A673 (cell line): Measurements from ENCODE around the gene MAP2K6. TPM values are rescaled to one million over a fixed set of nuclear protein-coding genes. Genes with fewer than 3 reads are reported as not detected.

ENCODE experiments used
- BruUV-seq: library from RNA; stranded (reverse); fragments of 400-500 nt; replicated peaks from 2 replicates; lab custom pipeline; 2021; lab: Mats Ljungman, UMichigan
- CTCF ChIA-PET: fragments of 300-600 bp; sonication (Branson Sonifier 250); formaldehyde crosslinking; loops from one replicate; lab custom pipeline; 2022; ENCODE audit warnings: antibody characterized with exemption; lab: Charles Lee
- POLR2A ChIA-PET: fragments of 300-600 bp; sonication (Branson Sonifier 250); formaldehyde crosslinking; loops from one replicate; lab custom pipeline; 2022; ENCODE audit warnings: antibody characterized with exemption; ENCODE audit not compliant: low non-redundant PET; lab: Charles Lee
- DNase-seq: peaks from one replicate; pipeline ENCODE4 v3.0.0-alpha.2; 2015; ENCODE audit warnings: low spot score
- H3K27ac ChIP-seq: fragments of 200-600 bp; sonication (generic); 2 replicates; pipeline ENCODE4 v1.5.1; 2016; ENCODE audit warnings: mixed run types, low read depth, mild to moderate bottlenecking, mixed read lengths, antibody characterized with exemption, low read length; ENCODE audit not compliant: poor library complexity, severe bottlenecking
- H3K27me3 ChIP-seq: fragments of 200-600 bp; sonication (generic); replicated peaks from 2 replicates; pipeline ENCODE4 v1.6.1; 2017; ENCODE audit warnings: mixed run types, low read depth, mild to moderate bottlenecking, mixed read lengths, antibody characterized with exemption, low read length; ENCODE audit not compliant: insufficient read depth, poor library complexity
- H3K36me3 ChIP-seq: fragments of 200-600 bp; sonication (generic); 2 replicates; pipeline ENCODE4 v1.6.1; 2016; ENCODE audit warnings: mixed run types, mild to moderate bottlenecking, mixed read lengths, antibody characterized with exemption, low read length; ENCODE audit not compliant: insufficient read depth, poor library complexity, severe bottlenecking
- H3K4me1 ChIP-seq: fragments of 200-600 bp; sonication (generic); 2 replicates; pipeline ENCODE4 v1.6.1; 2017; ENCODE audit warnings: mixed run types, mild to moderate bottlenecking, mixed read lengths, antibody characterized with exemption, low read length; ENCODE audit not compliant: insufficient read depth, poor library complexity, severe bottlenecking
- H3K4me3 ChIP-seq: fragments of 200-600 bp; sonication (generic); 2 replicates; pipeline ENCODE4 v1.5.1; 2016; ENCODE audit warnings: low read depth, mixed run types, mild to moderate bottlenecking, mixed read lengths, low read length; ENCODE audit not compliant: poor library complexity, severe bottlenecking
- H3K9me3 ChIP-seq: fragments of 200-600 bp; sonication (generic); 2 replicates; pipeline ENCODE4 v1.6.1; 2016; ENCODE audit warnings: mixed run types, low read depth, mild to moderate bottlenecking, mixed read lengths, antibody characterized with exemption, low read length; ENCODE audit not compliant: poor library complexity, severe bottlenecking
- EZH2 ChIP-seq: fragments of 200-600 bp; sonication (generic); IDR thresholded peaks from 2 replicates; pipeline ENCODE4 v1.6.1; 2017; ENCODE audit warnings: borderline replicate concordance, low read depth, mild to moderate bottlenecking, mixed read lengths, antibody characterized with exemption, low read length; ENCODE audit not compliant: poor library complexity, severe bottlenecking
- intact Hi-C: fragments of 100-400 bp; cut with micrococcal nuclease; formaldehyde crosslinking; loops from one replicate; pipeline ENCODE4 v1.10.0; 2022; ENCODE audit not compliant: unreplicated experiment
- total RNA-seq: library from RNA; stranded (reverse); gene quantifications from 2 replicates; pipeline ENCODE4 v1.2.3, GENCODE V29; 2021
- TF ChIP-seq, protein P1 (sequence below): fragments of 300-800, 200-600 bp; sonication (generic); conservative IDR thresholded peaks from 2 replicates; pipeline ENCODE4 v1.5.1; 2017; ENCODE audit warnings: low read depth, mild to moderate bottlenecking, antibody characterized with exemption, low read length, moderate library complexity, mixed read lengths

Gene MAP2K6
- total RNA-seq, 1 experiment from 2014 or later, result 14.1 TPM

DNA sequence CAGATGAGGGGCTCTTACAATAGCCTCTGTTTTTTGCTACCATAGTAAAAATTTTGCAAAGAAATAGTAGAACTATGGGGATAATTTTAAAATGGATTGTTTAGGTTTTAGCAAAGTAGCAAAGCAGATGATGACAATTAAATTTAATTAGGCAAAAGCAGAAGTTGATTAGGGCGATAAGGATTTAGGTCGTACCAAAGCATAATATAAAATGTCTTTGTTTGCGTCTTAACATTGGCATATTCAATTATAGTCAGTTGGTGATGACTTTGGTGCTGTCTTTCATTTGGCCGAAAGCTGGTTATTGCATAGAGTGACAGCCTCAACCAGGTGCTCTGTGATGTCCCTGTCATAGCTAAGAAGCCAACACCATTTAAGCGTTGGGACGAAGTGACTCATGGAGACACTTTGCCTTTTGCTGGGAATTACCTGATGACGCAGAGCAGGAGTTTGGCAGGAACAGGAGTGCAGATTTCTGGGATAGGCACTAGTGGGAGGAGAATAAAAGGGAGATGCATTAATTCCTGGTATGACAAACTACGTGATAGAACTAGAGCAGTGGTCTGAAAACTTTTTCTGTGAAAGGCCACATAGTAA, 38.3 kb downstream of the MAP2K6 start:
- Histone ChIP-seq H3K9me3 (no peaks in the 10 kb centered on the region), H3K36me3 (no peaks in the 10 kb centered on the region), H3K4me3 (no peak overlapping the region), H3K27me3 (no peaks in the 10 kb centered on the region), H3K27ac (no peak overlapping the region), H3K4me1 (peaks cover 6% of the 10 kb centered on the region)
- POLR2A ChIA-PET, result no interaction called here
- BruUV-seq, result no TSS peak
- CTCF ChIA-PET, result no interaction called here
- no peak for DNase-seq
- no peak for TF ChIP-seq EZH2
- TF ChIP-seq, protein P1, sequence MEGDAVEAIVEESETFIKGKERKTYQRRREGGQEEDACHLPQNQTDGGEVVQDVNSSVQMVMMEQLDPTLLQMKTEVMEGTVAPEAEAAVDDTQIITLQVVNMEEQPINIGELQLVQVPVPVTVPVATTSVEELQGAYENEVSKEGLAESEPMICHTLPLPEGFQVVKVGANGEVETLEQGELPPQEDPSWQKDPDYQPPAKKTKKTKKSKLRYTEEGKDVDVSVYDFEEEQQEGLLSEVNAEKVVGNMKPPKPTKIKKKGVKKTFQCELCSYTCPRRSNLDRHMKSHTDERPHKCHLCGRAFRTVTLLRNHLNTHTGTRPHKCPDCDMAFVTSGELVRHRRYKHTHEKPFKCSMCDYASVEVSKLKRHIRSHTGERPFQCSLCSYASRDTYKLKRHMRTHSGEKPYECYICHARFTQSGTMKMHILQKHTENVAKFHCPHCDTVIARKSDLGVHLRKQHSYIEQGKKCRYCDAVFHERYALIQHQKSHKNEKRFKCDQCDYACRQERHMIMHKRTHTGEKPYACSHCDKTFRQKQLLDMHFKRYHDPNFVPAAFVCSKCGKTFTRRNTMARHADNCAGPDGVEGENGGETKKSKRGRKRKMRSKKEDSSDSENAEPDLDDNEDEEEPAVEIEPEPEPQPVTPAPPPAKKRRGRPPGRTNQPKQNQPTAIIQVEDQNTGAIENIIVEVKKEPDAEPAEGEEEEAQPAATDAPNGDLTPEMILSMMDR, result no peak
- intact Hi-C loops, result no loop called here

DNA sequence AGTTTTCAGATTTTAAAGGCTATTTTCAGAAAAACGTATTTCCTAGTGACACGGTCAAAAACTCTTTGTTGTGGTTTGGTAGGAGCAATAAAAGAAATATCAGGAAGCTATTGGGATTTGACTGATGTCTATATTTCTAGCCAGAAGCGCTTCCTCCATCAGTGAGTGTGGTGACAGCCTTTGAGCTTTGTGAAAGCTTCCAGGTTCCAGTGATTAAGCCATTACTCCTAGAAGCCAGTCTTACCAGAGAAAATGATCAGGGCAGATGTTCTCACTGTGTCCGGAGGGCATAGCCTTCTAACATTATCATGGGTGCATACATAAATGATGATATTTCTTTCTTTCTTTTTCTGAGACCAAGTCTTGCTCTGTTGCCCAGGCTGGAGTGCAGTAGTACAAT, 39.6 kb downstream of the MAP2K6 start:
- Histone ChIP-seq H3K4me3 (no peak overlapping the region), H3K27me3 (no peaks in the 10 kb centered on the region), H3K36me3 (no peaks in the 10 kb centered on the region), H3K9me3 (no peaks in the 10 kb centered on the region), H3K4me1 (peaks cover 6% of the 10 kb centered on the region), H3K27ac (no peak overlapping the region)
- BruUV-seq, result no TSS peak
- DNase-seq, result no peak
- ChIA-PET CTCF (no interaction called here), POLR2A (no interaction called here)
- intact Hi-C loops, result no loop called here
- TF ChIP-seq EZH2, result no peak
- TF ChIP-seq, protein P1, result no peak

DNA sequence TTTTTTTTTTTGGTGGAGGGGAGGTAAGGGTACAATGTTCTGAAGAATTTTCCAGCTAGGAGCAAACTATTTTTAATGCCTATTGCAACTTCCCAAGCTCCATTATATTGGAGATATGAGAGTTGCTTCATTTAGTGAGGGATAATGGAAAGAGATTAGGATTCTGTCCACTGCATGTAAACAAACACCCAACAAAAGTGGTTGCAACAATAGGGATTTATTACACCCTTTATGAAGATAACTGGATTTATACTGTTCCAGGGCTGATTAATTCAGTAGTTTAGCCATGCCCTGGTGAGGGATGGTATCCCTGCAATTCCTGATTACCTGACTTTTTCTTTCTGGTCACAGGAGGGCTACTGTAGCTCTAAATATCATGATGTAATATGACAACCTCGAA, 40.5 kb downstream of the MAP2K6 start:
- Histone ChIP-seq H3K4me1 (peaks cover 6% of the 10 kb centered on the region), H3K27me3 (no peaks in the 10 kb centered on the region), H3K9me3 (no peaks in the 10 kb centered on the region), H3K36me3 (no peaks in the 10 kb centered on the region), H3K4me3 (no peak overlapping the region), H3K27ac (no peak overlapping the region)
- CTCF ChIA-PET, result no interaction called here
- BruUV-seq, result no TSS peak
- no peak for DNase-seq
- TF ChIP-seq EZH2, result no peak
- TF ChIP-seq, protein P1, result no peak
- POLR2A ChIA-PET, result no interaction called here
- intact Hi-C loops, result no loop called here
